ENCODE measurements around the gene ASAP2. TPM values are rescaled to one million over a fixed set of nuclear protein-coding genes. Genes with fewer than 3 reads are reported as not detected.

Gene ASAP2
- total RNA-seq, 2 experiments from 2014 or later, result 0.21 to 0.26 TPM

DNA sequence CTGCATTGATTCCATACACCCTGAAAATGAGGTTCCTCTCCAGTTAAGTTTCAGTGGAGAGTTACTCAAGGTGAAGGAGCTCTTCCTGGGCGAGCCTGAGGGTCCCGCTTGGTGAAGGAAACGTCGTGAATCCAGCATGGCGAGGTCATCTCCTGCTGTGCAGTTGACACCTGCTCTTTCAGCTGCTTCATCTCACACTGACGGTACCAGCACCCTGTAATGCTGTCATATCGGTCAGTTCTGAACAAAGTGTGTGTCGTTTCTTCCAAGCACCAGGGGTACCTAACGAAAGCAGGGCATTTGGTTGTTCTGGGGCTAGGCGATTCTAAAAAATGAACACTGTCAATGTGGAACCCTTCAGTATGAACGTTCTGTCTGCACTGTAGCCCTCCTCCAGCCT lies 164.1 kb downstream of the ASAP2 start:
- H3K27ac Mint-ChIP-seq, result peak overlapping the region; percentile 30
- no peaks in the 10 kb centered on the region for H3K36me3 Mint-ChIP-seq (ENCODE audit: low read depth)
- no peak overlapping the region for H3K4me3 Mint-ChIP-seq
- intact Hi-C loops (cut with DNase I, micrococcal nuclease), result loop anchor here (1.0 kb wide), 2 partner anchors 163 to 228 kb away; no protein-coding TSS in a partner anchor
- CTCF ChIA-PET, result interaction anchor here (0.9 to 1.0 kb wide), 3 partner anchors 8 to 229 kb away, joined by 3 to 5 read pairs (median 3); no protein-coding TSS in a partner anchor
- ATAC-seq (peak; percentile 50), DNase-seq (no peak)
- peaks cover 5% of the 10 kb centered on the region for H3K27me3 Mint-ChIP-seq
- POLR2A ChIA-PET, result interaction anchor here (0.6 to 1.1 kb wide), 2 partner anchors 15 kb away, joined by 3 read pairs; no protein-coding TSS in a partner anchor
- no peaks in the 10 kb centered on the region for H3K9me3 Mint-ChIP-seq (ENCODE audit: low read depth)
- H3K4me1 Mint-ChIP-seq, result peaks cover 13% of the 10 kb centered on the region

DNA sequence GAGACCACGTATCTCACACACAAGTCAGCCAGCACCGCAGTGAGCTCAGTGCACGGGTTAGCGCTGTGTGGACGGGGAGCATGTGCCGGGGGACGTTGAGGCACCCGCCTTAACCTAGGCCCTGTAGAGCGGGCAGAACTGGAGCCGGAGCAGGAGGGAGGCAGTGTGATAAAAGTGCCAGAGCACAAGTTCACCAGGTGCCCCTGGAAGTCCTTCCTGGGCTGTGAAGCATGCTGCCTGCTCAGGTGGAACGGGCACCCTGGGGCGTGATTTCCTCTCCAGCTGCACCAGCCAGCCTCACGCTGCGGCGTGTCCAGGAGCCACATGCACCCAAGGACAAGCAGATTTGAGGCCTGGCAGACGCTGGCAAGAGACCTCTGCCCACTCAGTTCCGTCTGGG lies 166.4 kb downstream of the ASAP2 start:
- no peaks in the 10 kb centered on the region for H3K9me3 Mint-ChIP-seq (ENCODE audit: low read depth)
- H3K27me3 Mint-ChIP-seq, result peaks cover 5% of the 10 kb centered on the region
- DNase-seq (no peak), ATAC-seq (no peak)
- peaks cover 13% of the 10 kb centered on the region for H3K4me1 Mint-ChIP-seq
- no peak overlapping the region for H3K4me3 Mint-ChIP-seq
- POLR2A ChIA-PET, result no interaction called here
- CTCF ChIA-PET, result interaction anchor here (0.6 kb wide), 1 partner anchor 62 kb away, joined by 3 read pairs; no protein-coding TSS in a partner anchor
- intact Hi-C loops (cut with DNase I, micrococcal nuclease), result no loop called here
- H3K27ac Mint-ChIP-seq, result no peak overlapping the region
- H3K36me3 Mint-ChIP-seq (ENCODE audit: low read depth), result no peaks in the 10 kb centered on the region

DNA sequence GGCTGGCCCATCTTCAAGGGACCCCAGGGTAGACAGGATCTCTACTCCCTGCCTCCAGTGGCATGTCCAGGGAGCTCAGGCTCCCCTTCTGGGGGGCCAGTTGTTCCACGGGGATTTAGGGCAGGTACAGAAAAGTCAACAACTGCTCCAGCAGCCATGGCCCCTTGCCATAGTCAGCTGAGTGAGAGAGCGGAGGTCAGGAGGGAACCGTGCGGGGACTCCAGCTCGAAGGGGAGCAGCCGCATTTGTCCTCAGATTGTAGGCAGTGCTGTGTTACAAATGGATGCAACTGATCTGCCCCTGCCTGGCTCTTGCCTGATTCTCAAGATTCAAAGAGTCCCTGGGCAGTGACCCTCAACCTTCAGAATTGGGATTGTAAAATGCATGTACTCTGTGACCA lies 166.9 kb downstream of the ASAP2 start:
- DNase-seq, result no peak
- H3K4me1 Mint-ChIP-seq, result peaks cover 13% of the 10 kb centered on the region
- intact Hi-C loops (cut with DNase I, micrococcal nuclease), result no loop called here
- H3K4me3 Mint-ChIP-seq, result no peak overlapping the region
- no peaks in the 10 kb centered on the region for H3K36me3 Mint-ChIP-seq (ENCODE audit: low read depth)
- no peak for ATAC-seq
- peaks cover 5% of the 10 kb centered on the region for H3K27me3 Mint-ChIP-seq
- ChIA-PET POLR2A (no interaction called here), CTCF (interaction anchor here (0.6 kb wide), 1 partner anchor 63 kb away, joined by 3 read pairs; no protein-coding TSS in a partner anchor)
- no peaks in the 10 kb centered on the region for H3K9me3 Mint-ChIP-seq (ENCODE audit: low read depth)
- no peak overlapping the region for H3K27ac Mint-ChIP-seq

DNA sequence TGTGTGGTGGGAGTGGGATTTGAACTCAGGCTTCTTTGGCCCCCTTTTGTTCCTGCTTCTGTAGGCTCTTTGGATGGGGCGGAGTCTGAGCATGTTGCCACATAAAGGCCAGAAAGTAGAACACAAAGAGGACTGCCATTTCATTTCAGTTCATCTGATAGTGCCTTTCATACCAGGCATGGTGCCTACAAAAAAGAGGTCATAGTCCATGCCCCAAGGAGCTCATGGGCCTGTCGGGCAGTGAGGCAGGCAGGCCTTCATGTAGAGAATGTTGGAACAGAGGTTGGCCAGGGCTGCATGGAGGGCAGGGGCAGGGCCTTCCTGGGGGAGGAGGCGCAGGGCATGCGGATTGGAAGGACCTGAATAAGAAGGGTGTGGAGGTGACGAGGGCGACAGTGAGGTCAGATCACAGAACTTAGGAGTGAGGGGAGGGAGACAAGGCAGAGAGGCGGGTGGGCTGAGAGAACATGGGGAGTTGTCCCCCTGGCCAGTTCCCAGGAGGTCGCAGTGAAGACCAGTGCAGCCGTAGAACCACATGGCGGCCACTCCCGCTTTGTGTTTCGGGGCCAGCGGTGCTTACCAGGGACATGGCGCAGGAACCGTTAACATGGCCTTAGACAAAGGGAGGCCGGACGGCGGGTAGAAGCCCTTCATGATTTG lies 167.6 kb downstream of the ASAP2 start:
- H3K4me1 Mint-ChIP-seq, result peaks cover 13% of the 10 kb centered on the region
- H3K27ac Mint-ChIP-seq, result no peak overlapping the region
- CTCF ChIA-PET, result no interaction called here
- H3K9me3 Mint-ChIP-seq (ENCODE audit: low read depth), result no peaks in the 10 kb centered on the region
- POLR2A ChIA-PET, result no interaction called here
- ATAC-seq, result no peak
- intact Hi-C loops (cut with DNase I, micrococcal nuclease), result no loop called here
- H3K27me3 Mint-ChIP-seq, result peaks cover 3% of the 10 kb centered on the region
- DNase-seq, result no peak
- no peak overlapping the region for H3K4me3 Mint-ChIP-seq
- no peaks in the 10 kb centered on the region for H3K36me3 Mint-ChIP-seq (ENCODE audit: low read depth)

DNA sequence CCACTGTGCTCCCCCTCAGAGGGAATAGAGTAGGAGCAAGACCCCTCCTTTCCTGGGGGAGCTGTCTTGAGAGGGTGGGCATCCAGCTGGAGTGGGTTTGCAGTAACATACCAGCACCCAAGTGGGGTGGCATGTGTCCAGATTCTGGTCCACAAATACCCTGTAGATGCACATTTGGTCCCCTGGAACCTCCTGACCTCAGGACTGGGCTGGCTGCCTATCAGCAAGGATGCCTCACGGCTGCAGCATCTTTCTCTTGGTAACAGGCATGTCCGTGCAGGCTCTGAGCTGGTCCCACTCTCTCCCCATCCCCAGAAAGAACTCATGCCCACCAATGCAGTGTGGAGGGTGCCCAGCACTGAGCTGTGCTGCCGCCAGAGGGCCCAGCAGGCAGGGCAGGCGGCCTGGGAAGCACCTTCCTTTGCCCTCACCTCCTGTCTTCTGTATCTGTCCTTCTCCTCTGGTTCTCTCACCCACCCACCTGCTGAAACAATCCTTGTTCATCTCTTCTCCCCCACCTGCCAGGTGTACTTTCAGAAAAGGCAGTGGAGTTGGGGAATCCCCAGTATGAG lies 169.3 kb downstream of the ASAP2 start:
- DNase-seq, result no peak
- H3K4me3 Mint-ChIP-seq, result no peak overlapping the region
- H3K36me3 Mint-ChIP-seq (ENCODE audit: low read depth), result no peaks in the 10 kb centered on the region
- CTCF ChIA-PET, result interaction anchor here (1.0 kb wide), 1 partner anchor 11 kb away, joined by 3 read pairs; no protein-coding TSS in a partner anchor
- H3K27me3 Mint-ChIP-seq, result no peaks in the 10 kb centered on the region
- POLR2A ChIA-PET, result no interaction called here
- peaks cover 7% of the 10 kb centered on the region for H3K4me1 Mint-ChIP-seq
- intact Hi-C loops (cut with DNase I, micrococcal nuclease), result no loop called here
- no peak overlapping the region for H3K27ac Mint-ChIP-seq
- H3K9me3 Mint-ChIP-seq (ENCODE audit: low read depth), result no peaks in the 10 kb centered on the region
- no peak for ATAC-seq

DNA sequence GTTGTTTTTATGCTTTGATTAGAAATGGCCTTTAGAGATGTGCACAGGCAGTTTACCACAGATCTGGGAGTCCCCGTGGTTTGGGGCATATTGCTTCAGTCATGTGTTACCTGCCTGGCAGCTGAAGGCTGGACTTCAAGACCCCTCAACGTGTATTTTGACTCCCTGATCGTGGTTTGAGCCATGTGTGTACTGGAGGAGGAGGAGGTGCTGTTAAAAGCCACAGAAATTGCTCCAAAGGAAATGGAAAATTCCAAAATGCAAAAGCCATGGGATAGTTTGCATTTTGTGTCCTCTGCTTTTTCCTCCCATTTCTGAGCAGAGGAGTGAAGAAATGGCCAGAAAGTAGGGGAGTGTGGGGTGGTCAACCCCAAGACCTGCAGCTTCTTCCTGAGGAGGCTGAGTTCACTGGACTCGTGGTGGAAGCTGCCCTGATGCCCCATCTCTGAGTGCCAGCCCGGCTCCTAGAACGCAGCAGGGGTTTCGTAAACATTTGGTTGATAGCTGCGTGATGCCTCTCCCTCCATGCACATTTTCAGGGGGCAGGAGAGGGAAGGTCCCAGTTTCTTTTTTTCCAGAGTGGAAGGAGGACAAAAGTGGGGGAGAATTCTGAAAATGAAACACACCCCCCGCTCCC lies 171.0 kb downstream of the ASAP2 start:
- Mint-ChIP-seq H3K27ac (no peak overlapping the region), H3K4me1 (no peaks in the 10 kb centered on the region), H3K4me3 (no peak overlapping the region), H3K36me3 (ENCODE audit: low read depth) (no peaks in the 10 kb centered on the region), H3K9me3 (ENCODE audit: low read depth) (no peaks in the 10 kb centered on the region), H3K27me3 (no peaks in the 10 kb centered on the region)
- ATAC-seq, result no peak
- DNase-seq, result no peak
- ChIA-PET CTCF (interaction anchor here (0.5 kb wide), 1 partner anchor 169 kb away, joined by 3 read pairs; no protein-coding TSS in a partner anchor), POLR2A (no interaction called here)
- intact Hi-C loops (cut with DNase I, micrococcal nuclease), result no loop called here

DNA sequence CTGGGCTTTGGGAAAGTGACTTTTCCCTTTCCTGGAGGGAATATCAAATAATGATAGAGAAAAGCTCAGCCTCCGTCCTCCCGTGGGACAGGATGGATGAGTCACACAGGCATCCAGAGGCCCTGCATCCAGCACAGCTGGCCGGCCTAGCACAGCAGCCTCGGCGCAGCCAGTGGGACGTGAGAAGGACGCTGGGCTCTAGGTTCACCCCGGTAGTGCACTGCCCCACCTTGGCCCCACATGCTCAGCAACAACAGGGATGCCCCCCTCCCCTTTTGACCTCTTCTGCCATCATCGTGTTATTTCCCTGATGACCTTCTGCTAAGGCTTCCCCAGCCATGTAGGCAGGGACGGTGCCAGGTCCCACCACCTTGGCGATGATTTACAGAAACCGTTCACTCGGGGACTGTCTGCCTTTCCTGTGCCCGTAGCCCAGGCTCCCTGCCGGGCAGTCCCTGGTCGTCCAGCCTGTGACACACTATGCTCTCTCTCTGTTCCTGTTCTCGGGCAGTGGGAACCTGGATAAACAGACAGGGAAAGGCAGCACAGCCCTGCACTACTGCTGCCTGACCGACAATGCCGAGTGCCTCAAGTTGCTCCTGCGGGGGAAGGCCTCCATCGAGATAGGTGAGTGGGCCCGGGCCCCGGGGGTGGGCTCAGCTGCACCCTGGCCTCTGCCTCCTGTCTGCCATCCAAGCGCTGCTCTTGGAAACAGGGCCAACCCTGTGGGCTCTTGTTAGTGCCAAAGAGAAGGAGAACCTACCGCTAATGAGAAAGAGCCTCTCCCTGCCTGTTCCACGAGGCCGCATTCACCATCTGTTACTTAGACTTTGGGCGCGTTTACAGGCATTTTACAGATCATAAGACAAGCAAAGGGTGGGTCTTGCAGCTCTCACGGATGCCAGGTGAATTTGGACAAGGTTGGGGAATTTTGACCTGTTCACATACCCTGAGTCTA lies 172.1 kb downstream of the ASAP2 start:
- CTCF ChIA-PET, result no interaction called here
- DNase-seq, result no peak
- Mint-ChIP-seq H3K9me3 (ENCODE audit: low read depth) (no peaks in the 10 kb centered on the region), H3K4me1 (no peaks in the 10 kb centered on the region), H3K27me3 (no peaks in the 10 kb centered on the region), H3K27ac (no peak overlapping the region), H3K4me3 (no peak overlapping the region), H3K36me3 (ENCODE audit: low read depth) (no peaks in the 10 kb centered on the region)
- intact Hi-C loops (cut with DNase I, micrococcal nuclease), result no loop called here
- POLR2A ChIA-PET, result no interaction called here
- ATAC-seq, result no peak

DNA sequence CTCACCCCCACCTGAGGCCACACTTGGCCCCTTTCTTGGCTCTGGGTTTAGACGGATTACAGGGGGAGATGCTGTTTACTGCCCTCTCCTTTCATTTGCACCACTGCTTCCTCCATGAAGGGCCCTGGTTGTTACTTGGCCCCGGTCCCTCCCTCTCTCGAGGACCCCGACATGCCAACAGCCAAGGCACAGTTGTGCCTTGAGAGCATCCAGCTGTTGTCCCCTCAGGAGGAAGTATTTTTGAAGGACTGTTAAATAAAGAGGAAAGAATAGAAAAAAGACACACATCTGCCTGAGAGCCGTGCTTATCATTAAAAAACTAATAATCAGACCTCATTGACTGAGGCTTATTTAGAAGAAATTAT lies 172.8 kb downstream of the ASAP2 start:
- H3K36me3 Mint-ChIP-seq (ENCODE audit: low read depth), result no peaks in the 10 kb centered on the region
- no peaks in the 10 kb centered on the region for H3K4me1 Mint-ChIP-seq
- no peak overlapping the region for H3K27ac Mint-ChIP-seq
- ChIA-PET POLR2A (no interaction called here), CTCF (no interaction called here)
- DNase-seq (no peak), ATAC-seq (no peak)
- no peak overlapping the region for H3K4me3 Mint-ChIP-seq
- H3K27me3 Mint-ChIP-seq, result no peaks in the 10 kb centered on the region
- intact Hi-C loops (cut with DNase I, micrococcal nuclease), result no loop called here
- no peaks in the 10 kb centered on the region for H3K9me3 Mint-ChIP-seq (ENCODE audit: low read depth)

DNA sequence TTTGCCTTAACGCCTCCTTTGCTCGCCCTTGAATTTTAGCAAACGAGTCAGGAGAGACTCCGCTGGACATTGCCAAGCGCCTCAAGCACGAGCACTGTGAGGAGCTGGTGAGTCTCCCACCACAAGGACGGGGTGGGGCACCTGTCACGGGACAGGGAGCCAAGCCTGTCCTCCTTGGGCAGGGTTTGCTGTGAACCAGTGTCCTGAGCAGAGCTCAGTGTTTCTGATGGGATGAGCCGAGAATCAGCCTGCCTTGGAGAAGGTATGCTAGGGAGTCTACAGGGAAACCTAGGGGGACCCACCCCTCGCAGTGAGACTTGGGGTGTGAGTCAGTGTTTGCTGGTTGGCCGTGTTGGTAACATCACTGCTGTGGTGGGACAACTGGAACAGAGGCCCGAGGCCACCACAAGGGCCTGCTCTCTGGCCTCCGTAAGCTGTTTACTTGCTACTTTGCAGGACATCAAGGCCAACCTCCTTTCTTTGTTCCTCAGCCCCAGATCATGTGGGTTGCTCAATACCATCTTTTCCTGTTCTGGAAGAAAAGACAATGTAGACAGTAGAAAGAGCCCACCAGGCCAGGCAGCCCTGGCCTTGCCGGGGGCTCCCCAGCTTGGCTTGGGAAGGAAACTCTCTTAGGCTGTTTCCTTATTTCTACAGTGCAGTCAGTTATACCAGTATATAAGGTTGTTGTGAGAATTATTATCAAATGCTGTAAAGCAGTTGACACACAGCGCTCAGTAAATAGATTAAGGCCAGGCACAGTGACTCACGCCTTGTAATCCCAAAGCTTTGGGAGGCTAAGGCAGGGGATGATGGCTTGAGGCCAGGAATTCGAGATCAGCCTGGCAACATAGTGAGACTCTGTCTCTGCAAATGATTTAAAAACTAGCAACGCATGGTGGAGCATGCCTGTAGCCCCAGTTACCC lies 174.4 kb downstream of the ASAP2 start:
- Mint-ChIP-seq H3K4me3 (no peak overlapping the region), H3K36me3 (ENCODE audit: low read depth) (no peaks in the 10 kb centered on the region), H3K27me3 (no peaks in the 10 kb centered on the region), H3K9me3 (ENCODE audit: low read depth) (no peaks in the 10 kb centered on the region), H3K4me1 (no peaks in the 10 kb centered on the region), H3K27ac (no peak overlapping the region)
- intact Hi-C loops (cut with DNase I, micrococcal nuclease), result no loop called here
- CTCF ChIA-PET, result interaction anchor here (0.5 to 0.7 kb wide), 3 partner anchors 193 to 640 kb away, joined by 3 read pairs; no protein-coding TSS in a partner anchor
- no peak for DNase-seq
- ATAC-seq, result no peak
- POLR2A ChIA-PET, result interaction anchor here (0.6 kb wide), 1 partner anchor 492 kb away, joined by 5 read pairs; no protein-coding TSS in a partner anchor

DNA sequence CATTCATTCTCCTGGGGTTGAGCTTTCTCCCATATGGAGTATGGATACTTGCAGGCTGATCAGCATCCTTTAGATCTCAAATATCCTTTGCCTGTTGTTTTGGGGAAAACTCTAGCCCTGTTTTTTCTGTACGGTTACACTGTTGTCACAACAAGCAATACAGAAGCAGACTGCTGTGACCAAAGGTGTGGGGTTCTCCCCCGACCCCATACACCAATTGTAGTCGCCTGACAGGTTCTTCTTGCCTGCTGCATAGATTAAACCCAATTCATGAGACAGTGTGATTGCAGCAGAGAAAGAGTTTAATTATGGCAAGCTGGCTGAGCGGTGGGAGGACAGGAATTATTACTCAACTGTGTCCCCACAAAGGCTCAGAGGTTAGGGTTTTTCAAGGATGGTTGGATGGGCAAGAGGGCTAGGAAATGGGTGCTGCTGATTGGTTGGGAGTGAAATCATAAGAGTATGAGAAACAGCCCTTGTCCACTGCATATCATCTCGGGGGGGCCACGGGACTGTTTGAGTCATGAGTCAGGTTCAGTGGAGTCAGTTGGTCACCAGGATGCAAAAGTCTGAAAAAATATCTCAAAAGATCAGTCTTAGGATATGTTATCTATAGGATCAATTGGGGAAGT lies 176.1 kb downstream of the ASAP2 start:
- ATAC-seq (no peak), DNase-seq (no peak)
- peaks cover 2% of the 10 kb centered on the region for H3K4me1 Mint-ChIP-seq
- POLR2A ChIA-PET, result no interaction called here
- no peaks in the 10 kb centered on the region for H3K36me3 Mint-ChIP-seq (ENCODE audit: low read depth)
- no peak overlapping the region for H3K4me3 Mint-ChIP-seq
- H3K27me3 Mint-ChIP-seq, result no peaks in the 10 kb centered on the region
- no peaks in the 10 kb centered on the region for H3K9me3 Mint-ChIP-seq (ENCODE audit: low read depth)
- H3K27ac Mint-ChIP-seq, result no peak overlapping the region
- CTCF ChIA-PET, result interaction anchor here (0.5 to 0.6 kb wide), 2 partner anchors 20 to 175 kb away, joined by 3 to 4 read pairs; no protein-coding TSS in a partner anchor
- intact Hi-C loops (cut with DNase I, micrococcal nuclease), result no loop called here
